Medulla oblongata (tissue), 1 donor: ENCODE results near the gene MGARP.
A peak's percentile ranks its signal among the peaks of the same experiment; 100 is the strongest.
"Not testable (repeated sequence)": the region's sequence is repeated elsewhere in the genome, so short reads cannot be mapped to it uniquely, and the experiment has no call there.

Experiments
- DNase-seq: peaks from one replicate; pipeline ENCODE4 v3.0.0-alpha.2; 2015; ENCODE audit errors: extremely low spot score

The MGARP gene

GRCh38 chr4:139279760-139280620, at the start of gene MGARP:
Gene MGARP, minus strand, starts transcription at chr4:139280225. Its CDS starts 67 bp downstream, at chr4:139280158.
- DNase-seq: peak; percentile 24

- DNase-seq: no peak
Observed at GRCh38 chr4:139329665-139330200, 49.7 kb upstream of the MGARP start.

DNA sequence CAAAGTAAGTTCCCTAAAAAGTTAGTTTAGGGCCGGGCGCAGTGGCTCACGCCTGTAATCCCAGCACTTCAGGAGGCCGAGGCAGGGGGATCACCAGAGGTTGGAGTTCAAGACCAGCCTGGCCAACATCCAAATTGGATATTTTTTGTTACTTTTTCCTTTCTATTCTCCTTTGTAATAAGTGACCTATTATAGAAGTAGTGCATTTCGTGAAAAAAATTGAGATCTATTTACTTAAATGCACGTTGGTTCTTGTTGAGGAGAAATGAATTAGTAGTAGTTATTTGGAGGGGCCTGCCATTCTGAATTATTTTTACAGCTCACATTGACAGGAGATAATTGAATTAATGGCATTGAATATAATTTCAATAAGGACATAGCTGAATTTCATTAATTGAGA, 44.6 kb upstream of the MGARP start:
- no peak for DNase-seq

GRCh38 chr4:139322541-139322940, 42.5 kb upstream of the MGARP start:
- DNase-seq: not testable (repeated sequence)

GRCh38 chr4:139322070-139322469, 42.0 kb upstream of the MGARP start:
- not testable (repeated sequence) for DNase-seq

DNA sequence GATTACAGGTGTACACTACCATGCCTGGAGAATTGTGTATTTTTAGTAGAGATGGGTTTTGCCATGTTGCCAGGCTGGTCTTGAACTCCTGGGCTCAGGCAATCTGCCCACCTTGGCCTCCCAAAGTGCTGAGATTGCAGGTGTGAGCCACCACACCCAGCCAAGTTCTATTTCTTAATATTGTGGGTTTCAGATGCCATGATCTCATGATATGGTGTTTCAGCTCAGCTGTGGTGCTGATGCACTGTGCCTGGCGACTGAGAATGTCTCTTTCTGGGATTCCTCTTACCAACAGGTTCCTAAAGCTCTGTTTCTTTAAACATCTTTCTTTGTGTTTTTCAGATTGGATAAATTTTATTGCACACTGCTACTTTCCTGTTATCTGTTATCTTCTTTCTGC, 39.5 kb upstream of the MGARP start:
- no peak for DNase-seq

DNA sequence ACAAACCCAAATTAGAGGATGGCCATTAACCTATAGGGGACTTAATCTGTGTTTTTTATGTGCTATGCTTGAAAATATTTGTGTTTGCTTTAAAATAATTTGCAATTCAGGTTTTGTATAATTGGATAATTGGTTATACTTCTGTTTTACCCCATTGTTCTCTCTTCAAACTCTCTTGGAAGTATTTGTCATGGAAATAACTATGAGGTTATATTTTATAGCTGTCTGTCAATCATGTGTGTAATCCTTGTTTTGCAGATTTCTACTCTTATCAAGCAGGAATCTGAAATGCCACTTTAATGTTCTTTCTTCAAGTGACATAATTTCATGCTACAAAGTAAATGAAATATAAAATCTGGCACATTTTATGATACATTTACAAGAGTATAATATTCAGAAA, 37.6 kb upstream of the MGARP start:
- DNase-seq: no peak

- no peak for DNase-seq
Observed at GRCh38 chr4:139316733-139317132, 36.7 kb upstream of the MGARP start.

- DNase-seq: no peak
Observed at GRCh38 chr4:139315221-139315675, 35.2 kb upstream of the MGARP start.

DNA sequence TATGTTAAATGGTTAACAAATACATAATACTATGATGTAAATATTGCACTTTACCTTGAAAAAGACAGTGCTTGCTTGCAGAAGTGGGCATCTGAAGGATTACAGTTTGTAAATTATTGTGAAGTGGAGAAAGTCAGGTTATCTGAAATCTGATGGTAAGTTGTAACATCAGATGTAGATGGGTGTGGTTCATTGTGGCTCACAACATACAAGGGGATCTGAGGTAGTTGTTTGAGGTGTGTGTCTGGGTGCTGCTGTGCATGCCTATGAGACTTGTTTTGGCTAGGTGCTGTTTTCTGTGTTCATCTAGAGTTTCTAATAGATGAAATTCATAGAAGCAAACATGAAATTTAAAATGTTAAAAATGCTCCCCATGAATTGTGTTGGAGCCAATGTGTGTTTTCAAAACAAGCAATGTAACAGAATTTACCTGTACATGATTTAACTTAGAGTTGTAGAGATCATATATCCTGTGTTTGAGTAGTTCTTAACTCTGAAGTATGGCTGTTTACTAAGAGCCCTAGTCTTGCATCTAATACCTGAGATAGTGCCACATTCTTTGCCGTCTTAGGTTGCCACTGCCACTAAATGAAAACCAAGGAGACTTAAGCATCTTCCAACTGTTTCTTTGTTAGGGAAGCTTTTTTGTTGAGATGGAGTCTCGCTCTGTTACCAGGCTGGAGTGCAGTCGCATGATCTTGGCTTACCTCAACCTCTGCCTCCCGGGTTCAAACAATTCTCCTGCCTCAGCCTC, 34.2 kb upstream of the MGARP start:
- no peak for DNase-seq

- DNase-seq: not testable (repeated sequence)
Observed at GRCh38 chr4:139313414-139313813, 33.4 kb upstream of the MGARP start.

DNA sequence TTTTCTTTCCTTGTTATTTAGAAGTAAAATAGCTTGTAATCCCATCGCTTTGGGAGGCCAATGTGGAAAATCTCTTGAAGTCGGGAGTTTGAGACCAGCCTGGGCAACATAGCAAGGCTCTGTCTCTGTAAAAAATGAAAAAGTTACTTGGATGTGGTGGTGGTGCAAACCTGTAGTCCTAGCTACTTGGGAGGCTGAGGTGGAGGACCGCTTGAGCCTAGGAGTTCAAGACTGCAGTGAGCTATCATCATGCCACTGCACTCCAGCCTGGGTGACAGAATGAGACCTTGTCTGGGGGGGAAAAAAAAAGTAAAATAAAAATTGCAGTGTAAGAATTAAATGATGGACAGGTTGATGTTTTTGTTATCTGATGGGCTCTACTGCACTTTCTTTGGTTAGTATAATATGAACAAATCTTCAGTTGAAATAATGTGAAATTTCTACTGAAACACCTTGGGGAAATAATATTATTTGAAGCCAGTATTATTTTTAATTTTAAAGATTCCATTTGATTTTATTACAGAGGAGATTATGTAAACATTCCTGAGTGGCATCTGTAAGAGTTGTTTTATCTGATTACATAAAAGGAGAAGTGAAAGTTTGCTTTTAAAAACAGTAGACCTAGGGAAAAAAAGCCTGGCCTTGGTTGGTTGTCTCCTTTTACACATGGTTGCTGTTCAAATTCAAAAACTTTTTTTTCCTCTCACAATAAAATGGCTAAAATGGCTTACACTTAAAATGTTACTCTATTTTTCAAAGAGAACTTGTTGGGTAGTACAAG, 32.7 kb upstream of the MGARP start:
- DNase-seq: peak; percentile 26

DNA sequence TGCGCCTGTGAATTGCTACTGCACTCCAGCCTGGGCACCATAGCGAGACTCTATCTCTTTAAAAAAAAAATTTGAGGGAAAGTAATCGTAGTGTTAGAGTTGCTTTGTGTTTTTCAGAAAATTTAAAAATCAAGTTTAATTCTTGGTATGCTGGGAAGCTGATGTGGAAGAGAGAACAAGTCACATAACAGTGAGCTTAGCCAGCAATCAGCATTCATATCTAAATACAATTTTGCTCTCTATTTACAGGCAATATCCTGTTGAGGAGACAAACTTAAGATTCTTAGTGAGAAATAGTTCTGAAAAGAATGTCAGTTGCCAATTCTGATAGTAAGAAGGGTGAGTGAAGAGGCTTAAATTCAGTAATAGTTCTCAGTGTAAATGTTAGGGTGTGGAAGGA, 31.9 kb upstream of the MGARP start:
- no peak for DNase-seq

GRCh38 chr4:139304920-139305319, 24.9 kb upstream of the MGARP start:
- no peak for DNase-seq

DNA sequence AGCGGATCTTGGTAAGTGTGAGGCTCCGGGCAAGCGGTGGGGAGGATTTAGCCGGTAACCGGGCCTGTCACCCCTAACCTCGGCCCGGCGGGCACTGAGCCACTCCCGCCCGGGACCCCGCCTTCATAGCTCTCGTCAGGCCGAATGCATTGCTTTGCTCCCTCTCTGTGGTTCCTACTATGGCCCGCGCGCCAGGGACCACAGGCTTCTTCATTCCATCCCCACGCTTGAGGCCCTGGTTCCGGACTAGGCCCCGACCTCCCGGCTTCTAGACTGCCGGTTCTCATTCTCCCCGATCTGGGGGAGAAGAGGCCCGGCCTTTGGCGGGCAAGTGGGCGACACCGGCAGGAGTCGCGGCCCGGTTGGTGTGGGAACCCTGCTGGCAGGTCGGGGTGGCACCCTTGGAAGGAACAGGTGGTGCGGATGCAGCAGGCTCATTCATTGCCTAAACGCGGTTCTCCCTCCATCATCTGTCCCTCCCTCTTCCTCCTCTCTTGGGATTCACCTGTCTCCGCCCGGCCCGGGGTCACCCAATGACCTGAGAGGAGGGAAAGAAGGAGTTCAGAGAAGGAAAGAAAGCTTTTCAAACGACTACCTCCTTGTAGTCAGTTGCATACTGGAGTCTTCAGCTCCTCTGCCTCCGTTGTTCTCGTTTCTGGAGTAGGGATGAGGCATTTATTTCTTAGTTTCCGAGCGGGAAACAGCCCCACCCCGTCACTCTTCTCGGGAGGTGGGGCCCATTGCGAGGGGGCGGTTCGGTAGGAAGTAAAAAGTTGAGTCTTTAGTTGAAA, 22.0 kb upstream of the MGARP start, which contains the start of gene NDUFC1:
TSS of gene NDUFC1 (minus strand) at position 657 of the 791 bp plus-strand sequence. CDS start 6,679 bp downstream, outside the sequence.
- DNase-seq: peak; percentile 52

GRCh38 chr4:139301113-139301820, 21.2 kb upstream of the MGARP start, which contains the start of gene NAA15:
Gene NAA15, plus strand, starts transcription at chr4:139301505. Its CDS starts 273 bp downstream, at chr4:139301778.
- DNase-seq: peak; percentile 98

DNA sequence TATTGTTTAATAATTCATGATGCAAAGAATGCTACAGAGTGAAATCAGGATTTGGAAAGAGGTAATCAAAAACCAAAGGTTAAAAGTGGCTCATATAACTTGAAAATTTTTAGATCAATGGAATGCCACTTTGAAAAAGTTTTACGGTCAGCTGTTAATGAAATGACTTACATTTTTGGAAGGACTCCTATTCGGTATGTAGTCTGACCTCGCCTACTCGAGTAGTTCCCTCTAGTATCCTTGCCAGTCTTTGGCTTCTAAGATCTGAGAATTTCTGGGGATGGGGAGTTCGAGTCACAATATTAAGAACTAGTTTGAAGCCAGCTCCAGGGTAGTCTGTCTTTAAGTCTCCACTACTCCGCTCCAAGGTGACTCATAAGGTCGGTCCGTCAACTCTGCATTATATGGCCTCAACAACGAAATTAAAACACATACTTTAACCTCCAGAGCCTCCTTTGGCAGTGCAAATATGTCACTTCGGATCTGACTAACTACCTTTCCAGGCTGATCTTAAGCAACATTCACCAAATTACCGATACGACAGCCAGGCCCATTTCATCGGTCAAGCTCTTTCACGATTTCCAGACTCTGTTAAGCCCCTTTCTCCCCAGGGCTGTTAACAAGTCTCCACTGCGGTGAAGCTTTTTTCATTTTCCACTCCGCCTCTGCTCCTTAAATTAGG, 20.5 kb upstream of the MGARP start:
- DNase-seq: peak; percentile 56

DNA sequence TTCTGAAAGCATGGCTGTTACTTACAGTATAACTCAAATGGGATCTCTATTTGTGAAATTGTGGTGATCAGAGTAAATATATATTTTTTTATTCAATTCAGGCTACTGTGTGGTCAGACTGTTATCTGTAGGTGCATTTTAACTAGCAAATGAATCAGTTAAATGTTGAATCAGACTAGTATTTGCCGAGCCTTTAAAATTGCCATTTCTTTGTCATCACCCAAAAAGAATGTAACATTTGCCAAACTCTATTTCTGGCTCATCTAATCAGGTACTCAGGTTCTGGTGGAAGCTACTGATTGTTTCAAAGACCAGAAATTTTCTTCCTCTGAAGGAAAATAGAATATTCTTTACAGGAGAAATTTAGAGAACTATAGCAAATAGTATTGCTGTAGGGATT, 19.5 kb upstream of the MGARP start:
- DNase-seq: no peak

DNA sequence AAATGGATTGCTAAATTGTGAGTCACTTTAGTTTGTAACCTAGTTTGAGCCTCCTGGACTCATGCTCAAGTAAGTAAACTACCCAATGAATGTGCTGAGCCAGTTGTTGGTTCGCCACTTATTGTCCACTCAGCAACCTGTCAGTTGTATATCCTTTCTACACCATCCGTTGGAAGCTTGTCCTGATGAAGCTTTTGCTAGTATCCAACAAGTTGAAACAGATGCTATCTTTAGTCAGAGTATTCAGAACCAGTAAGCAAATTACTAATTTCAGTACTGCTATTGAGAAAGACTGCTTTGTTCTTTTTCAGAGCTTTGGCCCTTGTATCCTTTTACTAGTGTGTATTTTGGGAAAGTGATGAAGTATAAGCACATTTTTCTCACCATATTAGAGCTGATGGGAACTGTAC, 17.0 kb upstream of the MGARP start:
- no peak for DNase-seq
